Colonic mucosa (tissue), 4 donors: ENCODE data around the gene SIM2. TPM values are rescaled to one million over a fixed set of nuclear protein-coding genes. Genes with fewer than 3 reads are reported as not detected.

Experiments used
- DNase-seq: peaks from one replicate; pipeline ENCODE4 v3.0.0-alpha.2; 2020
- H3K27ac ChIP-seq: fragments of 200-600 bp; one replicate; pipeline ENCODE4 v1.8.0; 2021
- H3K27me3 ChIP-seq: fragments of 200-600 bp; one replicate; pipeline ENCODE4 v1.8.0; 2021
- H3K36me3 ChIP-seq: fragments of 200-600 bp; one replicate; pipeline ENCODE4 v1.8.0; 2021
- H3K4me1 ChIP-seq: fragments of 200-600 bp; one replicate; pipeline ENCODE4 v1.8.0; 2021; ENCODE audit warnings: mild to moderate bottlenecking
- H3K4me3 ChIP-seq: fragments of 200-600 bp; one replicate; pipeline ENCODE4 v1.8.0; 2021
- H3K9ac ChIP-seq, 2 donors: one replicate each; pipeline ENCODE4 v1.7.0; 2013; ENCODE audit warnings: control low read depth in 2 of 2, low read depth in 2 of 2, low read length in 2 of 2
- H3K9me3 ChIP-seq: fragments of 200-600 bp; one replicate; pipeline ENCODE4 v1.8.0; 2021
- intact Hi-C: fragments of 100-400 bp; cut with DNase I; formaldehyde crosslinking; loops from one replicate; pipeline ENCODE4 v1.14.1; 2022
- total RNA-seq, 2 donors: library from RNA; stranded (reverse); fragmentation: NEBNext Ultra II Directional in 1 of 2; extraction: Animal tissue kit (Norgen Biotek cat#: 25700) in 1 of 2; gene quantifications; one replicate each; pipeline ENCODE4 v1.2.1, GENCODE V29; 2021
- TF ChIP-seq, protein P1 (sequence below): fragments of 200-600 bp; IDR thresholded peaks from one replicate; pipeline ENCODE4 v1.8.0; 2022; ENCODE audit warnings: antibody characterized with exemption, mild to moderate bottlenecking
- donor health status: healthy.
- donor health status: DM: no; HTN: no; CAD: no.
- donor health status: DM: no; HTN: no; CAD: no.

The SIM2 gene
- total RNA-seq, 2 donors from 2014 or later, result 0.07 to 0.08 TPM

- H3K27me3 ChIP-seq, result peaks cover 8% of the 10 kb centered on the region
- intact Hi-C loops, result no loop called here
- no peak for DNase-seq
Measured at GRCh38 chr21:36658926-36659325, 40.0 kb upstream of the SIM2 start.

GRCh38 chr21:36661511-36662309 lies 37.2 kb upstream of the SIM2 start:
- Histone ChIP-seq H3K36me3 (no peaks in the 10 kb centered on the region), H3K27me3 (peaks cover 8% of the 10 kb centered on the region), H3K9ac (no peak overlapping the region), H3K4me3 (no peak overlapping the region), H3K4me1 (no peaks in the 10 kb centered on the region), H3K27ac (no peak overlapping the region), H3K9me3 (no peaks in the 10 kb centered on the region)
- TF ChIP-seq, protein P1, sequence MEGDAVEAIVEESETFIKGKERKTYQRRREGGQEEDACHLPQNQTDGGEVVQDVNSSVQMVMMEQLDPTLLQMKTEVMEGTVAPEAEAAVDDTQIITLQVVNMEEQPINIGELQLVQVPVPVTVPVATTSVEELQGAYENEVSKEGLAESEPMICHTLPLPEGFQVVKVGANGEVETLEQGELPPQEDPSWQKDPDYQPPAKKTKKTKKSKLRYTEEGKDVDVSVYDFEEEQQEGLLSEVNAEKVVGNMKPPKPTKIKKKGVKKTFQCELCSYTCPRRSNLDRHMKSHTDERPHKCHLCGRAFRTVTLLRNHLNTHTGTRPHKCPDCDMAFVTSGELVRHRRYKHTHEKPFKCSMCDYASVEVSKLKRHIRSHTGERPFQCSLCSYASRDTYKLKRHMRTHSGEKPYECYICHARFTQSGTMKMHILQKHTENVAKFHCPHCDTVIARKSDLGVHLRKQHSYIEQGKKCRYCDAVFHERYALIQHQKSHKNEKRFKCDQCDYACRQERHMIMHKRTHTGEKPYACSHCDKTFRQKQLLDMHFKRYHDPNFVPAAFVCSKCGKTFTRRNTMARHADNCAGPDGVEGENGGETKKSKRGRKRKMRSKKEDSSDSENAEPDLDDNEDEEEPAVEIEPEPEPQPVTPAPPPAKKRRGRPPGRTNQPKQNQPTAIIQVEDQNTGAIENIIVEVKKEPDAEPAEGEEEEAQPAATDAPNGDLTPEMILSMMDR, result peak; percentile 21
- DNase-seq, result peak; percentile 41
- intact Hi-C loops, result no loop called here

More at GRCh38 chr21:36658926-36659325, 40.0 kb upstream of the SIM2 start:
- TF ChIP-seq, protein P1, result no peak
- H3K27ac ChIP-seq, result no peak overlapping the region
- no peaks in the 10 kb centered on the region for H3K36me3 ChIP-seq
- no peak overlapping the region for H3K4me3 ChIP-seq
- no peaks in the 10 kb centered on the region for H3K4me1 ChIP-seq
- no peak overlapping the region for H3K9ac ChIP-seq
- no peaks in the 10 kb centered on the region for H3K9me3 ChIP-seq

GRCh38 chr21:36663033-36663855 lies 35.7 kb upstream of the SIM2 start:
- no peak for DNase-seq
- TF ChIP-seq, protein P1, result no peak
- Histone ChIP-seq H3K9ac (no peak overlapping the region), H3K27ac (no peak overlapping the region), H3K4me1 (no peaks in the 10 kb centered on the region), H3K27me3 (peaks cover 8% of the 10 kb centered on the region), H3K36me3 (no peaks in the 10 kb centered on the region), H3K9me3 (no peaks in the 10 kb centered on the region), H3K4me3 (no peak overlapping the region)
- intact Hi-C loops, result no loop called here

DNA sequence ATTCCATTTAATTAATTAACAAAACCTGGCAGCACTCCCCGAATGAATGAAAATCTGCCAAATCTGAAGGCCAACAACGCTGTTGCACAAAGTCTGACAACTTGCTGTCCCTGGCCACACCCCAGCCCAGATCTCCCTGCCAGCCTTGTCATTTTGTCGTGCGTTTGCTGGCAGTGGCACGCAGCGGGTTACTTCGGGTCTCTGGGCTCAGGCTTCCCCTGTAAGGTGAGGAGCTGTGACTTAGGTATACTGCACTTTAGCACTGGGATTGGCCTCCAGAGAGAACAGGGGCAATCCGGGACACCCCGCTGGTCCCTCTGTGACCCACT lies 34.3 kb upstream of the SIM2 start:
- Histone ChIP-seq H3K27ac (no peak overlapping the region), H3K36me3 (no peaks in the 10 kb centered on the region), H3K4me3 (no peak overlapping the region), H3K9ac (no peak overlapping the region), H3K4me1 (no peaks in the 10 kb centered on the region), H3K27me3 (peaks cover 11% of the 10 kb centered on the region), H3K9me3 (no peaks in the 10 kb centered on the region)
- TF ChIP-seq, protein P1, result no peak
- DNase-seq, result no peak
- intact Hi-C loops, result no loop called here

DNA sequence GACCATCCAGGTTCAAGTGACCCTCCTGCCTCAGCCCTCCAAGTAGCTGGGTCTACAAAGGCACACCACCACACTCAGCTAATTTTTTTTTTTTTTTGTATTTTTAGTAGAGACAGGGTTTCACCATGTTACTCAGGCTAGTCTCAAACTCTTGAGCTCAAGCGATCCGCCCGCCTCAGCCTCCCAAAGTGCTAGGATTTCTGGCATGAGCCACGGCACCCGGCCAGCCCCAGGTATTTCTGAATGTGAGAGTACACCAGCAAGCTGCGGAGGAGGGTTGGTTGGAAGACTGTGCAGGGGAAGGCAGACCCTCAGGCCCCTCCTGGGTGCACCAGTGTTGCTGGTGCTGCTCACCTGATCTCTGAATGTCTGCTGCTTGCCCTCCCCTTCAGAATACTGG lies 33.1 kb upstream of the SIM2 start:
- H3K4me3 ChIP-seq, result no peak overlapping the region
- no peak for DNase-seq
- no peak overlapping the region for H3K27ac ChIP-seq
- no peaks in the 10 kb centered on the region for H3K36me3 ChIP-seq
- intact Hi-C loops, result no loop called here
- no peak overlapping the region for H3K9ac ChIP-seq
- TF ChIP-seq, protein P1, result no peak
- H3K9me3 ChIP-seq, result no peaks in the 10 kb centered on the region
- no peaks in the 10 kb centered on the region for H3K4me1 ChIP-seq
- H3K27me3 ChIP-seq, result peaks cover 11% of the 10 kb centered on the region
